ENCODE measurements around the gene SORCS2. TPM values are rescaled to one million over a fixed set of nuclear protein-coding genes. Genes with fewer than 3 reads are reported as not detected.

Gene SORCS2
- total and polyA plus RNA-seq, 2 of the 8 experiments (the other 6 are each of a cell fraction or from before 2014, with no cell fraction given), result 0.36 to 1.8 TPM

DNA sequence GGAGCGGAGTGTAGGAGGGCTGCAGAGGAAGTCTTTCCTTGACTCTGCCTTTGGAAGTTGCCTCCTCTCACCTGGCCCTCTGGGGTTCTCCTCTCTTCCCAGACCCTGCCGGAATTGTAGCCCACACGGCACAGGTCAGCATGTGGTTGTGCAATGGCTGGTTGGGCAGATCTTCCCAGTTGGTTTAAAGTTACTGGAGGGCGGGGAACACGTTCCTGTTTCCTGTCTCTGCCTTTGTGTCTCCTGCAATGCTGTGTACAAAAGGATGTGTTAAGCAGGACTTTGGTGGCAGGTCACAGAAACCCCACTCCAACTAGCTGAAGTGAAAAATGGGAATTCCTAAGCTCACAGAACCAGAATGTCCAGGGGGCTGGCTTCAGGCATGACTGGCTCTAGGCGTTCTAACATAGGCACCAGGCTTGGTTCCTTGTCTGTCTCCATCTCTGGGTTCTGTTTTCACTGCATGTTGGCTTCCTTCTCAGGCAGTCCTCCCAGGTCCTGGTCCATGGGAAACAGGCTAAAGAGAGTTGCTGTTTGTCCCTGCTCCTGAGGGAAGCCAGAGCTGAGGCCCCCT is 19.9 kb downstream of the SORCS2 start:
- Histone ChIP-seq H3K27me3 (replicated peaks in 1 of 4; ENCODE audit: control insufficient read depth in 3 of 4, extremely low read depth in 1 of 4, insufficient read depth in 3 of 4, low read length in 3 of 4) (no peaks in the 10 kb centered on the region), H3K18ac (ENCODE audit: extremely low read depth, low read length) (no peak overlapping the region), H3K4me3 (ENCODE audit: extremely low read depth in 1 of 4, insufficient read depth in 2 of 4, low read depth in 3 of 4, low read length in 4 of 4) (no peak overlapping the region), H3K79me1 (ENCODE audit: low read depth, low read length) (no peaks in the 10 kb centered on the region), H3K4me1 (replicated peaks in 1 of 4; ENCODE audit: control insufficient read depth in 3 of 4, insufficient read depth in 4 of 4, low read length in 3 of 4) (peaks cover 0 to 2% (median under 1%) of the 10 kb centered on the region in 4 experiments; a peak in 2 of 7 replicates), H3K9me3 (ENCODE audit: insufficient read depth in 2 of 2, low read depth in 1 of 2, low read length in 1 of 2) (peaks cover 0 to 3% of the 10 kb centered on the region in 2 experiments; a peak in 1 of 4 replicates), H3K14ac (ENCODE audit: insufficient read length) (no peak overlapping the region), H3K27ac (ENCODE audit: low read depth, low read length) (no peak overlapping the region), H2BK15ac (ENCODE audit: low read length) (no peak overlapping the region), H3K56ac (replicated peaks; ENCODE audit: insufficient read length, low read depth, low read length) (no peak overlapping the region), H2BK5ac (ENCODE audit: low read depth, low read length) (no peak overlapping the region), H4K8ac (ENCODE audit: extremely low read depth, insufficient read depth, low read length) (no peak overlapping the region), H3K23ac (ENCODE audit: insufficient read length) (no peak overlapping the region), H2AFZ (ENCODE audit: low read length) (no peak overlapping the region), H3K79me2 (ENCODE audit: control insufficient read depth in 1 of 2, insufficient read depth in 2 of 2, low read length in 2 of 2) (no peaks in the 10 kb centered on the region), H4K20me1 (replicated peaks in 1 of 2; ENCODE audit: control insufficient read depth in 1 of 2, insufficient read depth in 2 of 2, low read length in 2 of 2) (peaks cover 0 to 3% of the 10 kb centered on the region in 2 experiments), H3K36me3 (ENCODE audit: control insufficient read depth in 2 of 4, insufficient read depth in 4 of 4, low read length in 3 of 4) (no peaks in the 10 kb centered on the region), H4K5ac (ENCODE audit: insufficient read length, low read depth, low read length) (no peak overlapping the region), H2BK12ac (ENCODE audit: low read depth, low read length) (no peak overlapping the region), H2AK5ac (ENCODE audit: low read depth, low read length) (no peak overlapping the region), H2BK20ac (ENCODE audit: low read length) (no peak overlapping the region), H4K91ac (replicated peaks; ENCODE audit: insufficient read length, low read length) (no peak overlapping the region), H2BK120ac (replicated peaks; ENCODE audit: low read depth, low read length) (no peak overlapping the region), H3K23me2 (ENCODE audit: low read depth, low read length) (no peaks in the 10 kb centered on the region), H3K9ac (replicated peaks in 1 of 4; ENCODE audit: extremely low read depth in 1 of 4, low read depth in 3 of 4, low read length in 3 of 4) (no peak overlapping the region), H3K4me2 (ENCODE audit: insufficient read depth in 1 of 2, low read depth in 2 of 2, low read length in 2 of 2) (no peak overlapping the region), H3K4ac (replicated peaks; ENCODE audit: insufficient read length, low read depth, low read length) (no peak overlapping the region)
- CTCF ChIA-PET (ENCODE audit: partially characterized antibody), result no interaction called here
- POLR2A ChIA-PET (ENCODE audit: partially characterized antibody), result no interaction called here
- DNase-seq (ENCODE audit: low read depth in 1 of 2, low spot score in 2 of 2) (no peak), FAIRE-seq (no peak)
- WGBS, 2 experiments (ENCODE audit: extremely low coverage in 1 of 2, insufficient coverage in 1 of 2, insufficient read length in 1 of 2, insufficient replicate concordance in 2 of 2, low coverage in 1 of 2, low lambda C conversion rate in 2 of 2, missing lambda C conversion rate in 1 of 2), result 87% methylated on average over 6 of the region's 6 CpGs; no CpG with 5 or more reads in 1 of the 2 experiments
- no peak for TF ChIP-seq GABPA (IDR thresholded peaks at IDR 0.05; ENCODE audit: borderline replicate concordance, insufficient read depth, low read length)
